GM20431 (cell line): ENCODE results near the gene MSI2.

Experiments
- in situ Hi-C: fragments of 300-500 bp; cut with MseI, MboI; formaldehyde crosslinking; loops from one replicate; pipeline ENCODE4 v1.15.0; 2020; ENCODE audit warnings: low sequenced_read_pairs; ENCODE audit not compliant: unreplicated experiment

Gene MSI2

GRCh38 chr17:57569021-57569420, 312.7 kb downstream of the MSI2 start:
- in situ Hi-C loops, result no loop called here

- in situ Hi-C loops, result no loop called here
These were observed 313.5 kb downstream of the MSI2 start for GRCh38 chr17:57569853-57570252.

- in situ Hi-C loops, result no loop called here
These were observed 314.5 kb downstream of the MSI2 start for GRCh38 chr17:57570724-57571344.

- in situ Hi-C loops, result no loop called here
These were observed 315.7 kb downstream of the MSI2 start for GRCh38 chr17:57572062-57572461.

- in situ Hi-C loops, result no loop called here
These were observed 316.3 kb downstream of the MSI2 start for GRCh38 chr17:57572600-57572999.

- in situ Hi-C loops, result no loop called here
These were observed 317.8 kb downstream of the MSI2 start for GRCh38 chr17:57574040-57574513.

GRCh38 chr17:57576744-57577143, 320.4 kb downstream of the MSI2 start:
- in situ Hi-C loops, result no loop called here

- in situ Hi-C loops, result no loop called here
These were observed 321.7 kb downstream of the MSI2 start for GRCh38 chr17:57577751-57578607.

- in situ Hi-C loops, result no loop called here
These were observed 322.4 kb downstream of the MSI2 start for GRCh38 chr17:57578608-57579225.

GRCh38 chr17:57579245-57579644, 322.9 kb downstream of the MSI2 start:
- in situ Hi-C loops, result no loop called here

- in situ Hi-C loops, result no loop called here
These were observed 323.9 kb downstream of the MSI2 start for GRCh38 chr17:57580055-57580739.

- in situ Hi-C loops, result no loop called here
These were observed 326.8 kb downstream of the MSI2 start for GRCh38 chr17:57582881-57583756.

- in situ Hi-C loops, result no loop called here
These were observed 327.8 kb downstream of the MSI2 start for GRCh38 chr17:57584050-57584551.

- in situ Hi-C loops, result no loop called here
These were observed 329.2 kb downstream of the MSI2 start for GRCh38 chr17:57585341-57586195.

- in situ Hi-C loops, result no loop called here
These were observed 329.9 kb downstream of the MSI2 start for GRCh38 chr17:57586196-57586740.

GRCh38 chr17:57586742-57587141, 330.4 kb downstream of the MSI2 start:
- in situ Hi-C loops, result no loop called here

GRCh38 chr17:57587193-57587969, 331.1 kb downstream of the MSI2 start:
- in situ Hi-C loops, result no loop called here
